Bronchial epithelial cell (primary cell): ENCODE measurements around the gene WDR1. TPM values are rescaled to one million over a fixed set of nuclear protein-coding genes. Genes with fewer than 3 reads are reported as not detected.

Experiments
- DNase-seq: peaks from one replicate; pipeline ENCODE4 v3.0.0-alpha.2; 2010; ENCODE audit warnings: low read depth
- FAIRE-seq: peaks from 2 replicates; lab custom pipeline; 2011; peaks lifted over from hg19 to GRCh38; lab: Jason Lieb, UNC
- H3K27me3 ChIP-seq: 2 replicates; pipeline ENCODE4 v1.5.1; 2011; ENCODE audit warnings: low read length; ENCODE audit not compliant: control insufficient read depth, insufficient read depth
- H3K36me3 ChIP-seq: 2 replicates; pipeline ENCODE4 v1.5.1; 2011; ENCODE audit warnings: low read length; ENCODE audit not compliant: control insufficient read depth, insufficient read depth
- H3K4me3 ChIP-seq: 2 replicates; pipeline ENCODE4 v1.5.1; 2011; ENCODE audit warnings: mild to moderate bottlenecking, low read depth, low read length, control low read depth
- total RNA-seq: library from RNA; depleted of rRNA; stranded (reverse); fragments of >200 nt; gene quantifications from 2 replicates; pipeline ENCODE4 v1.2.1, GENCODE V29; 2014
- TF ChIP-seq, protein P1 (sequence below): IDR thresholded peaks from 2 replicates; pipeline ENCODE4 v1.5.1; 2011; ENCODE audit warnings: mild to moderate bottlenecking, moderate library complexity, low read length, control low read depth, inconsistent platforms; ENCODE audit not compliant: insufficient read depth, severe bottlenecking

The WDR1 gene
- total RNA-seq, 1 donor from 2014 or later: 290 TPM

DNA sequence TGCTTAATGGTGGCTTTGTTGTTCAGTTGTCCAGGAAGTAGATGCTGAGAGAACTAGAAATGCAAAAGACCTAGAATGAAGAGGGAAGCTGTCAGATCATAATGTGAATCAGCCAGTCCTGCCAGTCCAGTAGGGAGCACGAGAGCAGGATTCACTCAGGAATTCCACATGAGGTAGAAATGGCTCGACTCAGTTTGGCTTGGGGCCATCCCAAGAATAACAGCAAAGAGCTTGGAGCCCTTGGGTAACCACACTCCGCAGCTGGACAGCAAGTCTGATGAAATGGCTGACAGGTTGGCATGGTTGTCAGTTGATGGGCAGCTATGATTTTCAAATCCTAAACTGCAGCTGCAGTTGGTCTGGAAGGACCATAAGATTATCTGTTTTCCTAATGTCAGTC, 44.5 kb upstream of the WDR1 start:
- TF ChIP-seq, protein P1, sequence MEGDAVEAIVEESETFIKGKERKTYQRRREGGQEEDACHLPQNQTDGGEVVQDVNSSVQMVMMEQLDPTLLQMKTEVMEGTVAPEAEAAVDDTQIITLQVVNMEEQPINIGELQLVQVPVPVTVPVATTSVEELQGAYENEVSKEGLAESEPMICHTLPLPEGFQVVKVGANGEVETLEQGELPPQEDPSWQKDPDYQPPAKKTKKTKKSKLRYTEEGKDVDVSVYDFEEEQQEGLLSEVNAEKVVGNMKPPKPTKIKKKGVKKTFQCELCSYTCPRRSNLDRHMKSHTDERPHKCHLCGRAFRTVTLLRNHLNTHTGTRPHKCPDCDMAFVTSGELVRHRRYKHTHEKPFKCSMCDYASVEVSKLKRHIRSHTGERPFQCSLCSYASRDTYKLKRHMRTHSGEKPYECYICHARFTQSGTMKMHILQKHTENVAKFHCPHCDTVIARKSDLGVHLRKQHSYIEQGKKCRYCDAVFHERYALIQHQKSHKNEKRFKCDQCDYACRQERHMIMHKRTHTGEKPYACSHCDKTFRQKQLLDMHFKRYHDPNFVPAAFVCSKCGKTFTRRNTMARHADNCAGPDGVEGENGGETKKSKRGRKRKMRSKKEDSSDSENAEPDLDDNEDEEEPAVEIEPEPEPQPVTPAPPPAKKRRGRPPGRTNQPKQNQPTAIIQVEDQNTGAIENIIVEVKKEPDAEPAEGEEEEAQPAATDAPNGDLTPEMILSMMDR: no peak
- no peaks in the 10 kb centered on the region for H3K36me3 ChIP-seq
- H3K4me3 ChIP-seq: no peak overlapping the region
- H3K27me3 ChIP-seq: peaks cover 5% of the 10 kb centered on the region
- FAIRE-seq (no peak), DNase-seq (peak; percentile 11)

DNA sequence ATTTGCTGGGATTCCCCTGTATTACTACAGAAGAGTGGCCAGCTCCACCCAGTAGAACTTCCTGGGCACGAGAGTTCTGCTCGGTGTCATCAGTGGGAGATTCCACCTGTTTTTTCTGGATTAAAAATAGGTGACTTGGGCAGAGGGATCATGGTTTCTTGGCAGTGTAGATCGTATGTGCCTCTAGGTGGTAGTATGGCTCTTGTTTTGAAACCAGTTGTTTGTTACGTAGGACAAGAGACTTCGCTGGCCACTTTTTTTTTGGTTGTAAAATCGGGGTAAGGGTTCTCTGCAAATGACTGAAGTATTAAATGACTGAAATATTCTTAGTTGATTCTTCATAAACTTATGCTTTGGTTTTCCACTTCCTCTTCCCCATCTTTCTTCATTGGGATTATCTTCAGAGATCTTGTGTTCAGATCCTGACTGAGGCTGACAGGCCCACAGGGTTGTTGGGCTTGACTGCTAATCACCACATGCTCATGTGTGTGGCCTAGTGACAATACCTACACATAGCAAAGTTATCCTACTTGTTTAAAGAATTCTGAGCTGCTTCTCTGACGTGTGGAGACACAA, 43.8 kb upstream of the WDR1 start:
- peaks cover 5% of the 10 kb centered on the region for H3K27me3 ChIP-seq
- DNase-seq (peak; percentile 42), FAIRE-seq (no peak)
- no peaks in the 10 kb centered on the region for H3K36me3 ChIP-seq
- H3K4me3 ChIP-seq: no peak overlapping the region
- TF ChIP-seq, protein P1: peak; percentile 26

DNA sequence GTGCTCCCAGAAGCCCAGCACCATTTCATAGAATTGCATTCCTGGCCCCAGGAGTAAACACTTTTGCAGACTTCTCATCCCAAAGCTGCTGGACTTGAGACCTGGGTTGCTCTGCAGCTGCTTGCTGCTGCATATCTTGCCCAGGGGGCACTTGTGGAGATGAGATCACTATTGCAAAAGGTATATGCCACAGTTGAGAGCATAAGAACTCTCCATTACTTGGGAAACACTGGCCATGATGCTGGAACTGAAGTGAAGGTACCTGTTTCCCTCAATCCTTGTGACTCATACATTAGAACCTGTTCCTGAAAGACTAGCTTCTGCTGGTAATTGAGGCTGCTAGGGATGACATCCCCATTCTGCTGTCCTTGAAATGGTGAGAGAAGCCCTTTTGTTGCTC, 43.1 kb upstream of the WDR1 start:
- Histone ChIP-seq H3K27me3 (peaks cover 5% of the 10 kb centered on the region), H3K36me3 (no peaks in the 10 kb centered on the region), H3K4me3 (no peak overlapping the region)
- DNase-seq (peak; percentile 54), FAIRE-seq (no peak)
- TF ChIP-seq, protein P1: no peak

DNA sequence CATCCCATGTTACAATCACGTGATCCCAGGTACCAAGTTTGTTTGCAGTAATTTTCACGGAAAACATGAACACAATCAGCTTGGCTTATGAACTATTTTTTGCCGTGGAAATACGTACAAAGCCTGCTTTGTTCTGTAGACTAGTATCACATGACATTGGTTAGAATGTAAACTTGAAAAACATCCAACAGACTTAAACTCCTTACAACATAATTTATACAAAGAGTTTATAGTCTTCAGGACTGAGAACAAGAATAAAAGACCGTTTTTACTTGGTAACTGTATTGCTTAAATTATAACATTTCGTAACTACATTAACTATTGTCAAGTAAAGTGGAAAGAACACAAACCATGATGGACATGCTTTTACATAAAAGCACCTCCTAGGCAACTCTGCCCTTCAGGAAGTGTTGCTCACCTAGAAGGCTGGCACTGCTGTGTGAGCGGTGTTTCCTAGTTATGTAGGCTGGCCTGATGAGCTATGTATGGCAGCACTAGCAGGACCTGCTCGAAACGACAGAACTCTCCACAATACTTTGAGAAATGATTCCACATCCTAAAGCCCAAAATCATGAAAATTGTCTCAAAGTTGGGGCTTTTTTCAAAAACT, 41.8 kb upstream of the WDR1 start:
- Histone ChIP-seq H3K4me3 (no peak overlapping the region), H3K36me3 (no peaks in the 10 kb centered on the region), H3K27me3 (peaks cover 2% of the 10 kb centered on the region)
- TF ChIP-seq, protein P1: no peak
- DNase-seq: peak; percentile 50
- FAIRE-seq: no peak

DNA sequence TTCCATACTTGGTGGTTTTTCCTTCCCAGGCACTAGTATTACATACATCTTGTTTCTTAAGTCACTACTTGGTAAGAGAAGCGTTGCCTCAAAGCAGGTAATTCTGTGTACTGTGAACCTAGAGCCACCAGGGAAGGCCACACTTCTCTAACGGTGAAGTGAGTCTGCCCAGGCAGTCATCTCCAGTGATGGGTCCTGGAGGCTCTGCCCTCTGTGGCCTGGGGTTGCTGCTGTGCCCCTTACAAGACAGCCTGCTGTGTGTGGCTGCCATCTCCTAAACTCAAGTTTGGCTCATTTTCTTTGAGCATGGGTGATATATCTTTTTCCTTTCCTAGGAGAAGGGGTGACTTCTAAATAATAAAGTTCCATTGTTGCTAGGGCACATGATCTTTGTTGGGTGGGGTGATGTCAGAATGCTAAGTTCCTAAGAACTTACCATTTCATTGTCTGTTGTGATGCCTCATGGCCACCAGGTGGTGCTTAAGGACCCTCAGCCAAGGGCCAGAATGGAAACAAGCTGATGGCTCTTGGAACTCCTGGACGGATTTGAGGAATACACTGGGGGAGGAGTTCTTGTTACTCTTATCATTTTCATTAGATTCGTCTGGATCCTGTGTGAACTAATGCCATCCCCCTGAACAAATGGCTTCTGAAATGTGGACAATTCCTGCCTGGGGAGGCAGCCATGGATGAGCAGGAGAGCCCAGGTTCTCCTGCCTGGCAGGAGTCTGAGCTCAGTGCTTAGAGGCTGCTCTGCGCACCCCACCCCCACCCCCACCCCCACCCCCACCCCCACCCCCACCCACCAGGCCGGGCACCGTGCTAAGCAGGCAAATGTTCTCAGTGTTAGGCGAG, 41.1 kb upstream of the WDR1 start:
- DNase-seq (peak; percentile 70), FAIRE-seq (no peak)
- TF ChIP-seq, protein P1: peak; percentile 72
- H3K36me3 ChIP-seq: no peaks in the 10 kb centered on the region
- H3K4me3 ChIP-seq: no peak overlapping the region
- peaks cover 2% of the 10 kb centered on the region for H3K27me3 ChIP-seq
